Measurements from ENCODE around the gene NRF1. TPM values are rescaled to one million over a fixed set of nuclear protein-coding genes. Genes with fewer than 3 reads are reported as not detected.
A peak's percentile ranks its signal among the peaks of the same experiment; 100 is the strongest.

NRF1 gene
- total RNA-seq, 1 donor from 2014 or later = 18.1 TPM

DNA sequence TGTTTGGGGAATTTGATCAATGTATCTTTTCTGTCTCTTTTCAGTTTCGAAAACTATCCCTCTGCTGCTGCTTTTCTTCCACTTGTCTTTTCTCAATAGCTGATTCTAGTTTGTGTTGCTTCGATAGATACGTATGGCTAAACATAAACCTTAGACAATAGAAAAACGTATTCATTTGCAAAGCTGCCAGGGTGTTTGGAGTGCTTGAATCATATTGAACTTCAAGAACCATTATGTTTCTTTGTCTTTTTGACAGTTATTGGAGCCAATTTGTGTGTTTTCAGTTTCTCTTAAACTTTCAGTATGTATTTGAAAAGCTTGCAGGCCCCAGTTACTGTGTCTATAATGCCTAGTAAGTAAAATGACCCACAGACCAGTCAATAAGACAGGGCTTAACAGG, 25.1 kb downstream of the NRF1 start:
- Mint-ChIP-seq H3K9me3 (ENCODE audit: unreplicated experiment) (no peaks in the 10 kb centered on the region), H3K27ac (ENCODE audit: unreplicated experiment) (no peak overlapping the region), H3K4me3 (ENCODE audit: unreplicated experiment) (no peak overlapping the region), H3K4me1 (ENCODE audit: unreplicated experiment) (peaks cover 5% of the 10 kb centered on the region), H3K27me3 (ENCODE audit: unreplicated experiment) (no peaks in the 10 kb centered on the region), H3K36me3 (ENCODE audit: low read depth, unreplicated experiment) (no peaks in the 10 kb centered on the region)
- no peak for DNase-seq (ENCODE audit: low spot score)
- TF ChIP-seq, protein P1, sequence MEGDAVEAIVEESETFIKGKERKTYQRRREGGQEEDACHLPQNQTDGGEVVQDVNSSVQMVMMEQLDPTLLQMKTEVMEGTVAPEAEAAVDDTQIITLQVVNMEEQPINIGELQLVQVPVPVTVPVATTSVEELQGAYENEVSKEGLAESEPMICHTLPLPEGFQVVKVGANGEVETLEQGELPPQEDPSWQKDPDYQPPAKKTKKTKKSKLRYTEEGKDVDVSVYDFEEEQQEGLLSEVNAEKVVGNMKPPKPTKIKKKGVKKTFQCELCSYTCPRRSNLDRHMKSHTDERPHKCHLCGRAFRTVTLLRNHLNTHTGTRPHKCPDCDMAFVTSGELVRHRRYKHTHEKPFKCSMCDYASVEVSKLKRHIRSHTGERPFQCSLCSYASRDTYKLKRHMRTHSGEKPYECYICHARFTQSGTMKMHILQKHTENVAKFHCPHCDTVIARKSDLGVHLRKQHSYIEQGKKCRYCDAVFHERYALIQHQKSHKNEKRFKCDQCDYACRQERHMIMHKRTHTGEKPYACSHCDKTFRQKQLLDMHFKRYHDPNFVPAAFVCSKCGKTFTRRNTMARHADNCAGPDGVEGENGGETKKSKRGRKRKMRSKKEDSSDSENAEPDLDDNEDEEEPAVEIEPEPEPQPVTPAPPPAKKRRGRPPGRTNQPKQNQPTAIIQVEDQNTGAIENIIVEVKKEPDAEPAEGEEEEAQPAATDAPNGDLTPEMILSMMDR (IDR thresholded peaks at IDR 0.05; ENCODE audit: unreplicated experiment) = no peak

DNA sequence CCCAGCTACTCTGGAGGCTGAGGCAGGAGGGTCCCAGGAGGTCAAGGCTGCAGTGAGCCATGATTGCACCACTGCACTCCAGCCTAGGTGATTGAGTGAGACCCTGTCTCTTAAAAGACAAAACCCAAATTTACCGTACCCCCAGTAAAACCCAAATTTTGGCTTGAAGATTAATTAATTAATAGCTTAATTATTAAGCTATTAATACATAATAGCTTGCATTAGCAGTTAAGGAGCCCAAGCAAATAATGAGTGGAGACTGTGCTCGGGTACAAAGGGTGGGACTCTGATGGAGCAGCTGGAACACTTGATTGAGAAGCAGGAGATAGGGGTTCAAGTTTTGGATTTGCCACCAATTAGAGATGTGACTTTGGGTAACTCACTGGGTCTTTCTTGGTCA, 28.9 kb downstream of the NRF1 start:
- no peak for DNase-seq (ENCODE audit: low spot score)
- H3K4me3 Mint-ChIP-seq (ENCODE audit: unreplicated experiment) = no peak overlapping the region
- TF ChIP-seq, protein P1 (IDR thresholded peaks at IDR 0.05; ENCODE audit: unreplicated experiment) = no peak
- H3K4me1 Mint-ChIP-seq (ENCODE audit: unreplicated experiment) = peaks cover 10% of the 10 kb centered on the region
- no peaks in the 10 kb centered on the region for H3K27me3 Mint-ChIP-seq (ENCODE audit: unreplicated experiment)
- H3K36me3 Mint-ChIP-seq (ENCODE audit: low read depth, unreplicated experiment) = no peaks in the 10 kb centered on the region
- no peak overlapping the region for H3K27ac Mint-ChIP-seq (ENCODE audit: unreplicated experiment)
- H3K9me3 Mint-ChIP-seq (ENCODE audit: unreplicated experiment) = no peaks in the 10 kb centered on the region

DNA sequence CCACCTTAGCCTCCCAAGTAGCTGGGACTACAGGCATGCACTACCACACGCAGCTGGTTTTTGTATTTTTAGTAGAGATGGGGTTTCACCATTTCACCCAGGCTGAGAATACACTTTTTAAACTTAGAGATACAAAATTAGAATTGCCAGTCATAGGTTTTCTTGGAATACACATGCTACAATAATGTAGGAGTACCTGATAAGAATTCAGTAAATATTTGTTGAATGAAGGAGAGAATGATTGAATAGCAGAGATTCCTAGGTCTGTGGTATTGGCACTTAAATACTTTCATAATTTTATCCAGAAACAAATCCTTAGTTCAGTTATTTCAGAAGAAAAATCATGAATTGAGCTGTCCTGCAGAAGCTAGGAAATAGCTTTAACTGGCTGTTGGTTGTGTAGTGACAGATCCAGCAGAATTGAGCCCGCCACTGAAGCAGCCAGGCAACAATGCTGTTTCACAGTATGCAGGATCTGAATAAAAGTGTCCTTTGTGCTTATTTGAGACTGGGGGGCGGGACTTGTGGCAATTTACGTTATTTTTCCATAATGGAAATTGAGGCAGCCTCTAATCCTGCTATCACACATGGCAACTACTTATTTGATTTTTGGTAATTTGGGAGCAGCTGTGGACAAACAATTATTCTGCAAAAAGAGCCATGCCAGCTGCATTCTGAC, 31.5 kb downstream of the NRF1 start:
- Mint-ChIP-seq H3K4me1 (ENCODE audit: unreplicated experiment) (peaks cover 7% of the 10 kb centered on the region), H3K4me3 (ENCODE audit: unreplicated experiment) (no peak overlapping the region), H3K27me3 (ENCODE audit: unreplicated experiment) (no peaks in the 10 kb centered on the region), H3K9me3 (ENCODE audit: unreplicated experiment) (no peaks in the 10 kb centered on the region), H3K36me3 (ENCODE audit: low read depth, unreplicated experiment) (no peaks in the 10 kb centered on the region), H3K27ac (ENCODE audit: unreplicated experiment) (no peak overlapping the region)
- TF ChIP-seq, protein P1 (IDR thresholded peaks at IDR 0.05; ENCODE audit: unreplicated experiment) = no peak
- no peak for DNase-seq (ENCODE audit: low spot score)

DNA sequence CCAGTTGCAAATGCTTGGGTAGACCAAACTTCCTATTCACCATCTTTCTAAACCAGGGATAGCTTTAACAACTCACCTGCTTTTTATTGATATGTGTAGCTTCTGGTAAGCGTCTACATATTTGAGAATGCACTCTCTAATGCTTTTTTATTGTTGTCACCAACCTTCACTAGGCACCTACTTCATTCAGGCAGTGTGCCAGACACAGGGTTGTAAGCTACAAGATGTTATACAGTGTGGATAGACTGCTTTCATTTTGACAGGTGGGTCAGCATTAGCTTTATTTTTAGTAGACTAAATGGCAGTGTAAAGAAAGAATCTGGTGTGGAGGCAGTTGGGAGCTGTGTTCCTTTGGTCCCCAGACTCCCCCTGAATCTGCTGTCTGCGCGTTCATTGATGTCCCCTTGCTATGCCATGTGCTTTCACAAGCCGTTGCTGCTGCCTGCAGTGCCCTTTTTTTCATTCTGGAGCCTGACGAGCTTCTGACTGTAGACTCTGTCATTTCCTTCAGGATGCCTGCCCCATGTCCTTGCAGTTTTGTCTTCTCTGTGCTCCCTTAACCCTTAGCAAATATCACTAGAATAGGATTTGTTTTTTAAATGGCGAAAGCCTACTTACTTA, 32.1 kb downstream of the NRF1 start:
- H3K9me3 Mint-ChIP-seq (ENCODE audit: unreplicated experiment) = no peaks in the 10 kb centered on the region
- H3K27ac Mint-ChIP-seq (ENCODE audit: unreplicated experiment) = peak overlapping the region; percentile 13
- no peaks in the 10 kb centered on the region for H3K27me3 Mint-ChIP-seq (ENCODE audit: unreplicated experiment)
- DNase-seq (ENCODE audit: low spot score) = no peak
- no peak overlapping the region for H3K4me3 Mint-ChIP-seq (ENCODE audit: unreplicated experiment)
- H3K36me3 Mint-ChIP-seq (ENCODE audit: low read depth, unreplicated experiment) = no peaks in the 10 kb centered on the region
- TF ChIP-seq, protein P1 (IDR thresholded peaks at IDR 0.05; ENCODE audit: unreplicated experiment) = no peak
- H3K4me1 Mint-ChIP-seq (ENCODE audit: unreplicated experiment) = peaks cover 5% of the 10 kb centered on the region

DNA sequence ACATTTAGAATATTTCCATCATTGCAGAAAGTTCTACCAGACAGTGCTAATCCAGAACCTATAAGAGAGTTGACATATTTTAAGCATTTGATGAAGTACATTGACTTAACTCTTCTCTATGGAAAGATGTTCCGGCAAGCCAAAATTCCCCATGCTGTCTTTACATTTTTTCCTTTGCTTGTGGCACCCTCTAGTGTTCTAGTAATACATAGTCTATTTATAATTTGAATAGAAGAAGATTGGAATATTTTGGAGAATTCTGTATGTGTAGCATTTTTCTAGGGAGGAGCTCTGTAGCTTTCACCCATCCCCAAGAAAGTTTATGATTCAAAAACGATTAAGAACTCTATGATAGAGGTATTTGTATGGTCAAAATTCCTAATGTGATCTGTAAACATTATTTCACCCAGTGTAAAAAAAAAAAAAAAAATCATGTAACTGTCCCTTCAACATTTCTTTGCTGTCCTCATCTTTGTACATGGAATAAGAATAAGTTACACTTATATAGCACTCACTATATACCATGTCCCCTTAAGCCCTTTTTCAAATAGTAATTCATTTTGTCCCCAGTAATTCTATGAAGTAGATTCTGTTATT, 33.2 kb downstream of the NRF1 start:
- DNase-seq (ENCODE audit: low spot score) = peak; percentile 7
- TF ChIP-seq, protein P1 (IDR thresholded peaks at IDR 0.05; ENCODE audit: unreplicated experiment) = peak; percentile 39
- Mint-ChIP-seq H3K4me1 (ENCODE audit: unreplicated experiment) (peaks cover 5% of the 10 kb centered on the region), H3K27me3 (ENCODE audit: unreplicated experiment) (no peaks in the 10 kb centered on the region), H3K27ac (ENCODE audit: unreplicated experiment) (no peak overlapping the region), H3K4me3 (ENCODE audit: unreplicated experiment) (no peak overlapping the region), H3K36me3 (ENCODE audit: low read depth, unreplicated experiment) (no peaks in the 10 kb centered on the region), H3K9me3 (ENCODE audit: unreplicated experiment) (no peaks in the 10 kb centered on the region)
